IMR-90 (cell line): Measurements from ENCODE around the gene MSH3. TPM values are rescaled to one million over a fixed set of nuclear protein-coding genes. Genes with fewer than 3 reads are reported as not detected.

Experiments used
- ATAC-seq: fragments of 200-7000 bp; cut with Tn5 transposase; 2 replicates; pipeline ENCODE4 v1.9.1; 2020; ENCODE audit warnings: low read depth, mild to moderate bottlenecking, moderate library complexity
- BruUV-seq: library from RNA; stranded (reverse); fragments of 400-500 nt; replicated peaks from 2 replicates; lab custom pipeline; 2021; lab: Mats Ljungman, UMichigan
- CTCF ChIA-PET: fragments of 300-600 bp; formaldehyde crosslinking; extraction: SDS; loops from one replicate; lab custom pipeline; 2021; ENCODE audit warnings: antibody characterized with exemption; lab: Yijun Ruan, JAX
- POLR2A ChIA-PET: fragments of 300-600 bp; sonication (Branson Sonifier 250); formaldehyde crosslinking; loops from one replicate; lab custom pipeline; 2022; ENCODE audit warnings: antibody characterized with exemption; ENCODE audit not compliant: unreplicated experiment; lab: Charles Lee
- DNase-seq: peaks from one replicate; pipeline ENCODE4 v3.0.0; 2013
- H2AFZ ChIP-seq: replicated peaks from 2 replicates; pipeline ENCODE3; 2013; ENCODE audit warnings: low read length, mild to moderate bottlenecking; ENCODE audit not compliant: poor library complexity
- H2AK5ac ChIP-seq: 2 replicates; pipeline ENCODE4 v1.6.1; 2013; ENCODE audit warnings: low read depth, low read length, inconsistent platforms
- H2AK9ac ChIP-seq: replicated peaks from 2 replicates; pipeline ENCODE3; 2013; ENCODE audit warnings: mild to moderate bottlenecking, low read depth, low read length, moderate library complexity; ENCODE audit not compliant: poor library complexity
- H2BK120ac ChIP-seq: 2 replicates; pipeline ENCODE4 v1.6.1; 2013; ENCODE audit warnings: low read depth, low read length, inconsistent platforms
- H2BK15ac ChIP-seq: 3 replicates; pipeline ENCODE4 v1.6.1; 2013; ENCODE audit warnings: low read depth, low read length, inconsistent platforms
- H2BK20ac ChIP-seq: 2 replicates; pipeline ENCODE4 v1.6.1; 2013; ENCODE audit warnings: low read depth, mild to moderate bottlenecking, inconsistent platforms, low read length, moderate library complexity
- H2BK5ac ChIP-seq: 2 replicates; pipeline ENCODE4 v1.6.1; 2013; ENCODE audit warnings: mild to moderate bottlenecking, low read depth, low read length, inconsistent platforms; ENCODE audit not compliant: poor library complexity, severe bottlenecking
- H3K14ac ChIP-seq: replicated peaks from 2 replicates; pipeline ENCODE4 v1.6.1; 2013; ENCODE audit warnings: low read depth, low read length, inconsistent platforms
- H3K18ac ChIP-seq: 2 replicates; pipeline ENCODE4 v1.6.1; 2013; ENCODE audit warnings: low read depth, low read length, control low read depth
- H3K23ac ChIP-seq: 2 replicates; pipeline ENCODE4 v1.6.1; 2013; ENCODE audit warnings: low read depth, low read length, inconsistent platforms
- H3K27ac ChIP-seq: 2 replicates; pipeline ENCODE4 v1.5.1; 2013; ENCODE audit warnings: mild to moderate bottlenecking, control low read depth, low read length; ENCODE audit not compliant: insufficient read depth
- H3K27me3 ChIP-seq: 2 replicates; pipeline ENCODE4 v1.6.1; 2013; ENCODE audit warnings: low read length; ENCODE audit not compliant: control insufficient read depth, insufficient read depth
- H3K36me3 ChIP-seq: 2 replicates; pipeline ENCODE4 v1.6.1; 2013; ENCODE audit warnings: low read length, mixed read lengths; ENCODE audit not compliant: control insufficient read depth, insufficient read depth
- H3K4ac ChIP-seq: 2 replicates; pipeline ENCODE4 v1.6.1; 2013; ENCODE audit warnings: low read depth, low read length, inconsistent platforms
- H3K4me1 ChIP-seq: 2 replicates; pipeline ENCODE4 v1.6.1; 2013; ENCODE audit warnings: low read length, mixed read lengths; ENCODE audit not compliant: control insufficient read depth, insufficient read depth
- H3K4me2 ChIP-seq: 2 replicates; pipeline ENCODE4 v1.6.1; 2013; ENCODE audit warnings: low read depth, mild to moderate bottlenecking, control low read depth, low read length, moderate library complexity
- H3K4me3 ChIP-seq: 2 replicates; pipeline ENCODE4 v1.5.1; 2013; ENCODE audit warnings: low read depth, mild to moderate bottlenecking, control low read depth, low read length, moderate library complexity; ENCODE audit not compliant: insufficient read depth
- H3K56ac ChIP-seq: 2 replicates; pipeline ENCODE4 v1.6.1; 2013; ENCODE audit warnings: low read length, inconsistent platforms; ENCODE audit not compliant: insufficient read depth; ENCODE audit errors: extremely low read depth
- H3K79me1 ChIP-seq, 2 experiments: 2 replicates each; pipeline ENCODE4 v1.6.1; 2013; ENCODE audit warnings: low read length in 2 of 2, inconsistent platforms in 1 of 2, low read depth in 1 of 2
- H3K9ac ChIP-seq: 2 replicates; pipeline ENCODE4 v1.6.1; 2013; ENCODE audit warnings: low read depth, low read length, control low read depth
- H3K9me1 ChIP-seq: 2 replicates; pipeline ENCODE4 v1.6.1; 2013; ENCODE audit warnings: low read length, inconsistent platforms; ENCODE audit not compliant: insufficient read depth
- H3K9me3 ChIP-seq: 2 replicates; pipeline ENCODE4 v1.6.1; 2013; ENCODE audit warnings: low read length; ENCODE audit not compliant: control insufficient read depth, insufficient read depth
- H4K20me1 ChIP-seq: 2 replicates; pipeline ENCODE4 v1.6.1; 2013; ENCODE audit warnings: low read length, inconsistent platforms; ENCODE audit not compliant: insufficient read depth
- H4K5ac ChIP-seq: 2 replicates; pipeline ENCODE4 v1.6.1; 2013; ENCODE audit warnings: mild to moderate bottlenecking, low read depth, low read length, control low read depth
- H4K8ac ChIP-seq, 2 experiments: 2 replicates each; pipeline ENCODE4 v1.6.1; 2013; ENCODE audit warnings: low read depth in 2 of 2, low read length in 2 of 2, control low read depth in 1 of 2, inconsistent platforms in 1 of 2
- H4K91ac ChIP-seq: 2 replicates; pipeline ENCODE4 v1.6.1; 2013; ENCODE audit warnings: low read depth, low read length, inconsistent platforms; ENCODE audit not compliant: insufficient read depth
- BHLHE40 ChIP-seq: fragments of 150-350 bp; IDR thresholded peaks from 2 replicates; pipeline ENCODE4 v1.6.1; 2016; ENCODE audit warnings: mild to moderate bottlenecking, low read depth, low read length
- CEBPB ChIP-seq: IDR thresholded peaks from 2 replicates; pipeline ENCODE4 v1.6.1; 2012; ENCODE audit warnings: low read depth, low read length, improper control_type of control experiment
- CHD1 ChIP-seq: IDR thresholded peaks from 2 replicates; pipeline ENCODE4 v1.6.1; 2012; ENCODE audit warnings: low read depth, low read length, improper control_type of control experiment
- CTCF ChIP-seq: conservative IDR thresholded peaks from 2 replicates; pipeline ENCODE4 v1.5.1; 2012; ENCODE audit warnings: mild to moderate bottlenecking, low read depth, low read length, improper control_type of control experiment
- ELK1 ChIP-seq: fragments of 150-350 bp; IDR thresholded peaks from 2 replicates; pipeline ENCODE4 v1.6.1; 2016; ENCODE audit warnings: low read depth, mild to moderate bottlenecking, low read length, moderate library complexity, borderline replicate concordance
- FOS ChIP-seq: fragments of 150-350 bp; IDR thresholded peaks from 2 replicates; pipeline ENCODE4 v1.6.1; 2016; ENCODE audit warnings: low read depth, low read length
- MAFK ChIP-seq: IDR thresholded peaks from 2 replicates; pipeline ENCODE4 v1.6.1; 2012; ENCODE audit warnings: low read depth, low read length, improper control_type of control experiment
- MAZ ChIP-seq: IDR thresholded peaks from 2 replicates; pipeline ENCODE4 v1.6.1; 2012; ENCODE audit warnings: low read depth, mild to moderate bottlenecking, low read length, improper control_type of control experiment, moderate library complexity, borderline replicate concordance
- POLR2A ChIP-seq: IDR thresholded peaks from 2 replicates; pipeline ENCODE4 v1.6.1; 2012; ENCODE audit warnings: mild to moderate bottlenecking, low read depth, low read length
- RAD21 ChIP-seq: IDR thresholded peaks from 2 replicates; pipeline ENCODE4 v1.6.1; 2012; ENCODE audit warnings: low read length, improper control_type of control experiment
- RCOR1 ChIP-seq: IDR thresholded peaks from 2 replicates; pipeline ENCODE4 v1.6.1; 2012; ENCODE audit warnings: mild to moderate bottlenecking, low read length, improper control_type of control experiment; ENCODE audit not compliant: insufficient replicate concordance
- SMC3 ChIP-seq: fragments of 150-350 bp; IDR thresholded peaks from 2 replicates; pipeline ENCODE4 v1.6.1; 2016; ENCODE audit warnings: low read depth, mild to moderate bottlenecking, antibody characterized with exemption, low read length, moderate library complexity
- WGBS, 2 experiments: methylation state at CpG; one replicate each; pipeline versions ENCODE4 v1.1.5 to v1.1.7; 2013; ENCODE audit warnings: missing lambda C conversion rate in 2 of 2; ENCODE audit not compliant: insufficient read length in 1 of 2; ENCODE audit errors: extremely low coverage in 2 of 2; 5-methylcytosine and 5-hydroxymethylcytosine counted together
- dilution Hi-C: fragments of 300-500 bp; cut with HindIII; formaldehyde crosslinking; loops from one replicate; pipeline ENCODE4 v1.14.3; 2018; ENCODE audit warnings: low sequenced_read_pairs; ENCODE audit not compliant: unreplicated experiment
- in situ Hi-C: fragments of 300-500 bp; cut with MboI; formaldehyde crosslinking; loops from 3 replicates; pipeline ENCODE4 v1.14.3; 2019; ENCODE audit warnings: low sequenced_read_pairs, inconsistent platforms, mixed read lengths
- intact Hi-C: fragments of 100-400 bp; cut with micrococcal nuclease; formaldehyde crosslinking; loops from 2 replicates; pipeline ENCODE4 v1.10.0; 2022
- polyA plus RNA-seq, 3 experiments: library from polyadenylated mRNA; depleted of rRNA; stranded (reverse); fragments of >200 nt; gene quantifications; 2 replicates each; pipeline ENCODE4 v1.2.3, GENCODE V29; 2012; ENCODE audit warnings: low replicate concordance in 1 of 3
- total RNA-seq: library from RNA; depleted of rRNA; stranded (reverse); fragments of >200 nt; gene quantifications from 2 replicates; pipeline ENCODE4 v1.2.3, GENCODE V29; 2012

Gene MSH3
- total and polyA plus RNA-seq, 2 of the 4 experiments (the other 2 are of a cell fraction) = 4.6 to 13.3 TPM

GRCh38 chr5:80764786-80765185 lies 110.3 kb downstream of the MSH3 start:
- intact Hi-C loops = no loop called here
- H2BK20ac ChIP-seq = no peak overlapping the region
- no peak for DNase-seq
- H2AK5ac ChIP-seq = no peak overlapping the region
- H3K27ac ChIP-seq = no peak overlapping the region
- H4K20me1 ChIP-seq = no peaks in the 10 kb centered on the region
- no peak overlapping the region for H2BK120ac ChIP-seq
- BruUV-seq = no TSS peak
- no peak overlapping the region for H3K56ac ChIP-seq
- H3K14ac ChIP-seq = no peak overlapping the region
- no peak overlapping the region for H2AK9ac ChIP-seq
- no peak overlapping the region for H2AFZ ChIP-seq
- TF ChIP-seq POLR2A (no peak), SMC3 (no peak), RAD21 (no peak), BHLHE40 (no peak), CHD1 (no peak), MAZ (no peak), ELK1 (no peak), MAFK (no peak), CEBPB (no peak), CTCF (no peak), RCOR1 (no peak), FOS (no peak)
- 100% methylated on average over 1 of the region's 1 CpG; no CpG with 5 or more reads in 1 of the 2 experiments for WGBS, 2 experiments
- dilution Hi-C loops = no loop called here
- CTCF ChIA-PET = interaction anchor here (1.2 kb wide), 1 partner anchor 16 kb away, joined by 3 read pairs; no protein-coding TSS in a partner anchor
- H3K9ac ChIP-seq = no peak overlapping the region
- H3K4me1 ChIP-seq = peaks cover 3% of the 10 kb centered on the region
- H3K27me3 ChIP-seq = no peaks in the 10 kb centered on the region
- no peaks in the 10 kb centered on the region for H3K9me3 ChIP-seq
- H3K9me1 ChIP-seq = no peaks in the 10 kb centered on the region
- POLR2A ChIA-PET = no interaction called here
- H2BK15ac ChIP-seq = no peak overlapping the region
- no peak overlapping the region for H3K23ac ChIP-seq
- in situ Hi-C loops = no loop called here
- no peak overlapping the region for H4K5ac ChIP-seq
- H3K4me3 ChIP-seq = no peak overlapping the region
- H3K4ac ChIP-seq = no peak overlapping the region
- no peak overlapping the region for H2BK5ac ChIP-seq
- H3K4me2 ChIP-seq = no peak overlapping the region
- no peak for ATAC-seq
- H3K18ac ChIP-seq = no peak overlapping the region
- no peak overlapping the region for H4K8ac ChIP-seq
- H4K91ac ChIP-seq = no peak overlapping the region
- peaks cover 4% of the 10 kb centered on the region; the same call in 1 of the 2 replicates for H3K36me3 ChIP-seq
- 0 out of 4 replicates have a peak, but pooled peaks cover 0 to 4% of the 10 kb centered on the region in 2 experiments for H3K79me1 ChIP-seq
